Measurements from ENCODE around the gene CHD3.

DNA sequence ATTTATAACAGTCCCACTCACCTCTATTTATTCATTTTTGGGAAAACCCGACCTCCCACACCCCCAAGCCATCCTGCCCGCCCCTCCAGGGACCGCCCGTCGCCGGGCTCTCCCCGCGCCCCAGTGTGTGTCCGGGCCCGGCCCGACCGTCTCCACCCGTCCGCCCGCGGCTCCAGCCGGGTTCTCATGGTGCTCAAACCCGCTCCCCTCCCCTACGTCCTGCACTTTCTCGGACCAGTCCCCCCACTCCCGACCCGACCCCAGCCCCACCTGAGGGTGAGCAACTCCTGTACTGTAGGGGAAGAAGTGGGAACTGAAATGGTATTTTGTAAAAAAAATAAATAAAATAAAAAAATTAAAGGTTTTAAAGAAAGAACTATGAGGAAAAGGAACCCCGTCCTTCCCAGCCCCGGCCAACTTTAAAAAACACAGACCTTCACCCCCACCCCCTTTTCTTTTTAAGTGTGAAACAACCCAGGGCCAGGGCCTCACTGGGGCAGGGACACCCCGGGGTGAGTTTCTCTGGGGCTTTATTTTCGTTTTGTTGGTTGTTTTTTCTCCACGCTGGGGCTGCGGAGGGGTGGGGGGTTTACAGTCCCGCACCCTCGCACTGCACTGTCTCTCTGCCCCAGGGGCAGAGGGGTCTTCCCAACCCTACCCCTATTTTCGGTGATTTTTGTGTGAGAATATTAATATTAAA, 34.4 kb upstream of the CHD3 start:
- TF ChIP-seq, protein P1, sequence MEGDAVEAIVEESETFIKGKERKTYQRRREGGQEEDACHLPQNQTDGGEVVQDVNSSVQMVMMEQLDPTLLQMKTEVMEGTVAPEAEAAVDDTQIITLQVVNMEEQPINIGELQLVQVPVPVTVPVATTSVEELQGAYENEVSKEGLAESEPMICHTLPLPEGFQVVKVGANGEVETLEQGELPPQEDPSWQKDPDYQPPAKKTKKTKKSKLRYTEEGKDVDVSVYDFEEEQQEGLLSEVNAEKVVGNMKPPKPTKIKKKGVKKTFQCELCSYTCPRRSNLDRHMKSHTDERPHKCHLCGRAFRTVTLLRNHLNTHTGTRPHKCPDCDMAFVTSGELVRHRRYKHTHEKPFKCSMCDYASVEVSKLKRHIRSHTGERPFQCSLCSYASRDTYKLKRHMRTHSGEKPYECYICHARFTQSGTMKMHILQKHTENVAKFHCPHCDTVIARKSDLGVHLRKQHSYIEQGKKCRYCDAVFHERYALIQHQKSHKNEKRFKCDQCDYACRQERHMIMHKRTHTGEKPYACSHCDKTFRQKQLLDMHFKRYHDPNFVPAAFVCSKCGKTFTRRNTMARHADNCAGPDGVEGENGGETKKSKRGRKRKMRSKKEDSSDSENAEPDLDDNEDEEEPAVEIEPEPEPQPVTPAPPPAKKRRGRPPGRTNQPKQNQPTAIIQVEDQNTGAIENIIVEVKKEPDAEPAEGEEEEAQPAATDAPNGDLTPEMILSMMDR (CRISPR knock-in tag; IDR thresholded peaks at IDR 0.05), result no peak
- TF ChIP-seq KAT8 (CRISPR knock-in tag; IDR thresholded peaks at IDR 0.05) (no peak), NFYB (CRISPR knock-in tag; IDR thresholded peaks at IDR 0.05) (no peak), YY1 (IDR thresholded peaks at IDR 0.05; ENCODE audit: insufficient read depth, insufficient replicate concordance, low read depth, low read length) (no peak), ZNF724P (CRISPR knock-in tag; IDR thresholded peaks at IDR 0.05; ENCODE audit: borderline replicate concordance) (no peak), PHF21A (CRISPR knock-in tag; IDR thresholded peaks at IDR 0.05) (no peak), ZNF792 (CRISPR knock-in tag; IDR thresholded peaks at IDR 0.05) (no peak)
- TF ChIP-seq, protein P2, sequence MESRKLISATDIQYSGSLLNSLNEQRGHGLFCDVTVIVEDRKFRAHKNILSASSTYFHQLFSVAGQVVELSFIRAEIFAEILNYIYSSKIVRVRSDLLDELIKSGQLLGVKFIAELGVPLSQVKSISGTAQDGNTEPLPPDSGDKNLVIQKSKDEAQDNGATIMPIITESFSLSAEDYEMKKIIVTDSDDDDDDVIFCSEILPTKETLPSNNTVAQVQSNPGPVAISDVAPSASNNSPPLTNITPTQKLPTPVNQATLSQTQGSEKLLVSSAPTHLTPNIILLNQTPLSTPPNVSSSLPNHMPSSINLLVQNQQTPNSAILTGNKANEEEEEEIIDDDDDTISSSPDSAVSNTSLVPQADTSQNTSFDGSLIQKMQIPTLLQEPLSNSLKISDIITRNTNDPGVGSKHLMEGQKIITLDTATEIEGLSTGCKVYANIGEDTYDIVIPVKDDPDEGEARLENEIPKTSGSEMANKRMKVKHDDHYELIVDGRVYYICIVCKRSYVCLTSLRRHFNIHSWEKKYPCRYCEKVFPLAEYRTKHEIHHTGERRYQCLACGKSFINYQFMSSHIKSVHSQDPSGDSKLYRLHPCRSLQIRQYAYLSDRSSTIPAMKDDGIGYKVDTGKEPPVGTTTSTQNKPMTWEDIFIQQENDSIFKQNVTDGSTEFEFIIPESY (CRISPR knock-in tag; IDR thresholded peaks at IDR 0.05), result no peak
- TF ChIP-seq, protein P3, sequence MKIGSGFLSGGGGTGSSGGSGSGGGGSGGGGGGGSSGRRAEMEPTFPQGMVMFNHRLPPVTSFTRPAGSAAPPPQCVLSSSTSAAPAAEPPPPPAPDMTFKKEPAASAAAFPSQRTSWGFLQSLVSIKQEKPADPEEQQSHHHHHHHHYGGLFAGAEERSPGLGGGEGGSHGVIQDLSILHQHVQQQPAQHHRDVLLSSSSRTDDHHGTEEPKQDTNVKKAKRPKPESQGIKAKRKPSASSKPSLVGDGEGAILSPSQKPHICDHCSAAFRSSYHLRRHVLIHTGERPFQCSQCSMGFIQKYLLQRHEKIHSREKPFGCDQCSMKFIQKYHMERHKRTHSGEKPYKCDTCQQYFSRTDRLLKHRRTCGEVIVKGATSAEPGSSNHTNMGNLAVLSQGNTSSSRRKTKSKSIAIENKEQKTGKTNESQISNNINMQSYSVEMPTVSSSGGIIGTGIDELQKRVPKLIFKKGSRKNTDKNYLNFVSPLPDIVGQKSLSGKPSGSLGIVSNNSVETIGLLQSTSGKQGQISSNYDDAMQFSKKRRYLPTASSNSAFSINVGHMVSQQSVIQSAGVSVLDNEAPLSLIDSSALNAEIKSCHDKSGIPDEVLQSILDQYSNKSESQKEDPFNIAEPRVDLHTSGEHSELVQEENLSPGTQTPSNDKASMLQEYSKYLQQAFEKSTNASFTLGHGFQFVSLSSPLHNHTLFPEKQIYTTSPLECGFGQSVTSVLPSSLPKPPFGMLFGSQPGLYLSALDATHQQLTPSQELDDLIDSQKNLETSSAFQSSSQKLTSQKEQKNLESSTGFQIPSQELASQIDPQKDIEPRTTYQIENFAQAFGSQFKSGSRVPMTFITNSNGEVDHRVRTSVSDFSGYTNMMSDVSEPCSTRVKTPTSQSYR (CRISPR knock-in tag; IDR thresholded peaks at IDR 0.05; ENCODE audit: borderline replicate concordance), result no peak
- TF ChIP-seq, protein P4, sequence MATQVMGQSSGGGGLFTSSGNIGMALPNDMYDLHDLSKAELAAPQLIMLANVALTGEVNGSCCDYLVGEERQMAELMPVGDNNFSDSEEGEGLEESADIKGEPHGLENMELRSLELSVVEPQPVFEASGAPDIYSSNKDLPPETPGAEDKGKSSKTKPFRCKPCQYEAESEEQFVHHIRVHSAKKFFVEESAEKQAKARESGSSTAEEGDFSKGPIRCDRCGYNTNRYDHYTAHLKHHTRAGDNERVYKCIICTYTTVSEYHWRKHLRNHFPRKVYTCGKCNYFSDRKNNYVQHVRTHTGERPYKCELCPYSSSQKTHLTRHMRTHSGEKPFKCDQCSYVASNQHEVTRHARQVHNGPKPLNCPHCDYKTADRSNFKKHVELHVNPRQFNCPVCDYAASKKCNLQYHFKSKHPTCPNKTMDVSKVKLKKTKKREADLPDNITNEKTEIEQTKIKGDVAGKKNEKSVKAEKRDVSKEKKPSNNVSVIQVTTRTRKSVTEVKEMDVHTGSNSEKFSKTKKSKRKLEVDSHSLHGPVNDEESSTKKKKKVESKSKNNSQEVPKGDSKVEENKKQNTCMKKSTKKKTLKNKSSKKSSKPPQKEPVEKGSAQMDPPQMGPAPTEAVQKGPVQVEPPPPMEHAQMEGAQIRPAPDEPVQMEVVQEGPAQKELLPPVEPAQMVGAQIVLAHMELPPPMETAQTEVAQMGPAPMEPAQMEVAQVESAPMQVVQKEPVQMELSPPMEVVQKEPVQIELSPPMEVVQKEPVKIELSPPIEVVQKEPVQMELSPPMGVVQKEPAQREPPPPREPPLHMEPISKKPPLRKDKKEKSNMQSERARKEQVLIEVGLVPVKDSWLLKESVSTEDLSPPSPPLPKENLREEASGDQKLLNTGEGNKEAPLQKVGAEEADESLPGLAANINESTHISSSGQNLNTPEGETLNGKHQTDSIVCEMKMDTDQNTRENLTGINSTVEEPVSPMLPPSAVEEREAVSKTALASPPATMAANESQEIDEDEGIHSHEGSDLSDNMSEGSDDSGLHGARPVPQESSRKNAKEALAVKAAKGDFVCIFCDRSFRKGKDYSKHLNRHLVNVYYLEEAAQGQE (IDR thresholded peaks at IDR 0.05; ENCODE audit: borderline replicate concordance in 1 of 2, low read depth in 1 of 2, low read length in 2 of 2), result no peak
